ENCODE measurements around the gene STK39.

STK39 gene

DNA sequence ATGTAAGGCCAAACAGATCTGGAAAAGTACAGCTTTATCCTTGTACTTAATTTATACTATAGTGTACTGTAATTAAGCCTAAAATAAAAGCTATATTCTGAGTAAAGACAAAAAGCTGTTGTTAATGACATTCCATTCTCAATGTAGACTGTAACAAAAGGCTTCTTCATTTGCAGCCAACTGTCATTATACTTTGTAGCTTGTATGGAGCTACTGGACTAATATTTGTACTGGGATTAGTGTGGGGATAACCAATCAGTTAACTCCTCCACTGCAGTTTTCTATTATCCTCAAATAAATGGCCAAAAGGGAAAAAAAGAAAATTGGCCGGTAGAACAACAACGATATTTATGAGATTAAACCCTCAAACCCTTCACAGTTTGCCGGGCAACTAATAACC is 66.5 kb downstream of the STK39 start:
- TF ChIP-seq, protein P1, sequence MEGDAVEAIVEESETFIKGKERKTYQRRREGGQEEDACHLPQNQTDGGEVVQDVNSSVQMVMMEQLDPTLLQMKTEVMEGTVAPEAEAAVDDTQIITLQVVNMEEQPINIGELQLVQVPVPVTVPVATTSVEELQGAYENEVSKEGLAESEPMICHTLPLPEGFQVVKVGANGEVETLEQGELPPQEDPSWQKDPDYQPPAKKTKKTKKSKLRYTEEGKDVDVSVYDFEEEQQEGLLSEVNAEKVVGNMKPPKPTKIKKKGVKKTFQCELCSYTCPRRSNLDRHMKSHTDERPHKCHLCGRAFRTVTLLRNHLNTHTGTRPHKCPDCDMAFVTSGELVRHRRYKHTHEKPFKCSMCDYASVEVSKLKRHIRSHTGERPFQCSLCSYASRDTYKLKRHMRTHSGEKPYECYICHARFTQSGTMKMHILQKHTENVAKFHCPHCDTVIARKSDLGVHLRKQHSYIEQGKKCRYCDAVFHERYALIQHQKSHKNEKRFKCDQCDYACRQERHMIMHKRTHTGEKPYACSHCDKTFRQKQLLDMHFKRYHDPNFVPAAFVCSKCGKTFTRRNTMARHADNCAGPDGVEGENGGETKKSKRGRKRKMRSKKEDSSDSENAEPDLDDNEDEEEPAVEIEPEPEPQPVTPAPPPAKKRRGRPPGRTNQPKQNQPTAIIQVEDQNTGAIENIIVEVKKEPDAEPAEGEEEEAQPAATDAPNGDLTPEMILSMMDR (IDR thresholded peaks at IDR 0.05; ENCODE audit: extremely low read depth, missing control alignments) = no peak
- DNase-seq (ENCODE audit: low spot score) = no peak

DNA sequence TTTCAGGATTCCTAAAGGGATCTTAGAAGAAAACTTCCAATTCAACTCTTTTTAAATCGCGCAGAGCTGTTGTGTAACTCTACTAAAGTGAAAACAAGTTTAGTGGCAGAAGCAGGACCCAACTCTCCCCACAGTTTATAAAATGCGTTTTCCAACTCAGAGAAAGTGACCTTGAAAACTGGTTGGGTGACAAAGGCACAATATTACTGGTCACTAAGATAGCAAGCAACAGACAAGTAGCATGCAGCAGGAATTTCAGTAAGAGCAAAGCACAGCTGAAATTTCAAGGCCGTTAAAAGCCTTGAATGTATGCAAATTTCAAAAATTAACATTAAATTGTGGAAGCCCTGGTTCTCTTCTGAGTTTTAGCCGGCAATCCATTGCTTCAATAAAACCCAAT is 66.9 kb downstream of the STK39 start:
- DNase-seq (ENCODE audit: low spot score) = no peak
- TF ChIP-seq, protein P1 (IDR thresholded peaks at IDR 0.05; ENCODE audit: extremely low read depth, missing control alignments) = no peak

DNA sequence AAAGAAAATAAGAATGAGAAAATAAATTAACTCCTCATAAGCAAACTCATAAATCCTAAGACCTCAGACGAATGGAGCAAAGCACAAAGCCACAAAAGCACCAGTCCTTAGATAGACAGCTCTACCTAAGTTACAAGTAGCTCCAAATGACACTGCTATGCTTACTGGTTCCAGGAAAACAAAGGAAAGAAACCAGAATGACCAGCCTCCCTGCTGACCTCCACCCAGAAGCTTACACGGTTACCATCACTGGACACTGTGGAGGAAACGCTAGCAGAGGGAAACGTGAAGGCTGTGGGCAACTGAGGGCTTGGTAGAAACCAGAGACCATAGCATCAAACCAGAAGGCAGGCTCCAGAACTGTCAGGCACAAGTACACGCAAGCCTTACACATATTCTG is 67.8 kb downstream of the STK39 start:
- TF ChIP-seq, protein P1 (IDR thresholded peaks at IDR 0.05; ENCODE audit: extremely low read depth, missing control alignments) = no peak
- DNase-seq (ENCODE audit: low spot score) = no peak

DNA sequence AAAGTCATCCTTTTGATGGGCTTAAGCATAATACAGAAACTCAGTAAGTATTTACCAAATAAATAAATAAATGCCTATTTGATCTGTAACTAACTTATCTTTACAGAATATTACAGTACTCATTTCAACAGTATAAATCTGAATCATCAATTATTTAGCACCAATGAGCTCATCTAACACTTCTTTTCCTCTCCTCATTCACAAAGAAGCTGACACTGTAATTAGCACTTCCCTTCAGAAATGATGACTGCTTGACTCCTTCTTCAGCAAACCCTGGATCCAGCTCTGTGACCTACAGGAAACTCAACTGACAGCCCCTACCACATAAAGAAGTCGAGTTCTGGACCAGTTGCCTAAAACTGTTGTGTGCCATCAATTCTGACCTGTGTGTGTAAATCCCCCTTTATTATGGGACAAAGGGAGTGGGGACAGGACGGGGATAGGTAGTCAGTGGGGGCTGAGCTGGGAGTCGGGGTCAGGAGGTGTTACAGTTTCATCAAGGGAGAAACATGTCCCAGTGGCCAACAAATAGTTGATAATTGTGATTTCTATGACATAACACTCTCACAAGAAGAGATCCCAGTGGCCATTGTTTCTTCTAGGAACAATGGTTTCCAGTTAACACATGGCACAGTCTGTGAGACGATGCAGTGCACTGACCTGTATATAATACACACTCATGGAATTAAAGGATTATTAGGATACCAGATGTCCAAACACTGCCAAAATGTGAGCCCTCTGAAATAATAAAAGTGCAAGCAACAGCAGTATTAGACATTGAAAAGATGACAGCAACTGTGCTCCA is 68.7 kb downstream of the STK39 start:
- no peak for DNase-seq (ENCODE audit: low spot score)
- TF ChIP-seq, protein P1 (IDR thresholded peaks at IDR 0.05; ENCODE audit: extremely low read depth, missing control alignments) = no peak

DNA sequence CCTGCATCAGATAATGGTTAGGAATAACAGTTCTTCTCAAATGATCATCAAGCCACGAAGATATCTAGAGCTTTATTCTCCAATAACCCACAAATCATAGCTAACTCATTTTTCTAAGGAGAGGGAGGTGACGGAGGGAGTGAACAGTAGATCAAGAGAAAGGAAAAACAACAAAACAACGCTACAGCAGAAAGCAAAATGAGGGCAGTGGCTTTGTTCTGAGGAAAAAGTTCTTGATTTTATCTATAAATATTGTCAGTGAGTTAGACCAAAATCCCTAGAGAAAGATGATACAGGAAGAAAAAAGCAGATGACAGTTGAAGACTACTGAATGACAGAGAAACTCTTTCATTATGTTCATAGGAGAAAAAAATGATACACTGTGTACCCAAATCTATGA is 71.0 kb downstream of the STK39 start:
- TF ChIP-seq, protein P1 (IDR thresholded peaks at IDR 0.05; ENCODE audit: extremely low read depth, missing control alignments) = no peak
- no peak for DNase-seq (ENCODE audit: low spot score)

DNA sequence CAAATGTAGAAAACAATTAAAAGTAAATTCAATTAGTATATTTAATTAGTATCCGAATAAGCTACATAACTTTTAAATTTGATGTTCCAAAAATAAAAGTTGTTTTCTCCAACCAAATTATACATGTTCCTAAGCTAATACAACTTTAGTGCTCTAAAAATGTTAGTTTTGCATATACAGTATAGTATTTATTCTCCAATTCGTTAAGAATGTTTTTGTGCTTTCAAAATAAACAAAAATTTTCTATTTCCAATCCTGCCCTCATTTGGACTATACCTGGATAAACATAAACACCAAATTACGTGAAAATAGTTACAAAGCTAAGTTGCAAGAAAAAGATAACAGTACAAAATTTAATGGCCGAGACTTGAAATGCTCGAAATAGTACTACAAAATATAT is 71.9 kb downstream of the STK39 start:
- no peak for DNase-seq (ENCODE audit: low spot score)
- TF ChIP-seq, protein P1 (IDR thresholded peaks at IDR 0.05; ENCODE audit: extremely low read depth, missing control alignments) = no peak

DNA sequence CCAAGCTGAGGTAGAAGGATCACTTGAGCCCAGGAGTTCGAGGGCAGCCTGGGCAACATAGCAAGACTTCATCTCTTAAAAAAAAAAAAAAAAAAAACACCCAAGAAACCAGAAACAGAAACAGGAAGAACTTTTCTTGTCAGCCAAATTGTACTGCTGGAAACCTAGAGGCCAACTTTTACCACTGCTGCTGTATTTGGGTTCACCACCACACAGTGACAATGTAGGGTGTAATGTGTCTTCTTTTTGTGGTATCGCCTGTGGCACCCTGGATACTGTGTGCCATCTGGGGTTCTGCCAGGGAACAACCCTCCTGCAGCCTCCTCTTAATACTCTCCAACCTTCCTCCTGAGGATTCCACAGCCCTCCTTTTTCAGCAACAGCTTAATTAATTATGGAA is 72.6 kb downstream of the STK39 start:
- TF ChIP-seq, protein P1 (IDR thresholded peaks at IDR 0.05; ENCODE audit: extremely low read depth, missing control alignments) = no peak
- DNase-seq (ENCODE audit: low spot score) = no peak

All from GM20000 (cell line).